GM19099 (cell line): Measurements from ENCODE around the gene LCLAT1.

Experiments
- POLR2A ChIP-seq: IDR thresholded peaks from 3 replicates; pipeline ENCODE4 v1.6.1; 2011; ENCODE audit warnings: low read depth; ENCODE audit not compliant: insufficient read length; ENCODE audit errors: extremely low read depth

The LCLAT1 gene

GRCh38 chr2:30486655-30487054 lies 39.6 kb downstream of the LCLAT1 start:
- TF ChIP-seq POLR2A, result no peak

DNA sequence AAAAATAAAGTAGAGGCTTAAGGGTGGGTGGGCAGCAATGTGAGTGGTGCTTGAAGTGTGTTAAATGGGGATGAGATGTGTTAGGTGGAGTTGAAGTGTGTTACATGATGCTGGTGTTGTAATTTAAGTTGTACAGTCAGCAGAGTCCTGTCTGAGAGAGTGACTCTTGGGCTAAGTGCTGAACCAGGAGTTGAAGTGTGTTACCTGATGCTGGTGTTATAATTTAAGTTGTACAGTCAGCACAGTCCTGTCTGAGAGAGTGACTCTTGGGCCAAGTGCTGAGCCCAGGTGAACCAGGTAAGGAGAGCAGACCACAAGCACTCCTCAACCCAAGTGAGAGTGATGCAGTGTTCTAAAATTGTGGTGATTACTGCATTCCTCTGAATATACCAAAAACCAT lies 40.6 kb downstream of the LCLAT1 start:
- TF ChIP-seq POLR2A, result no peak

GRCh38 chr2:30488012-30488659 lies 41.1 kb downstream of the LCLAT1 start:
- no peak for TF ChIP-seq POLR2A

- TF ChIP-seq POLR2A, result no peak
Observed at GRCh38 chr2:30491225-30491624, 44.2 kb downstream of the LCLAT1 start.

DNA sequence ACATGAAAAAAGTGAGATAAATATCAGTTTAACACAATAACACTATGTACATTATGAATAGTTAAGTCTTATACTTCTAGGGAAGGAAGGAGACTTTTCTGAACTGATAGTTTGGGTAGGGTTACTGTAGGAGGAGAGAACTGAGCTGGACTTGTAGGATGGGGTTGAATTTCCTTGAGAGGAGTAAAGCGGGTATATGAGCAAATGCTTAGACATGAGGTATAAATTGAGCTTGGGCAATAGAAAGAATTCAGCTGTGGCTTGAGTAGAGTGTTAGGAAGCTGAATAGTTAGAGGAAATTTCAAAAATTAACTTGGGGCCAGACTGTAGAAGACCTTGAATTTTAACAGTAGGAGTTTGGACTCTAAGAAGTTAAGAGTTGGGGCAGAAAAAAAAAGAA lies 45.1 kb downstream of the LCLAT1 start:
- no peak for TF ChIP-seq POLR2A

DNA sequence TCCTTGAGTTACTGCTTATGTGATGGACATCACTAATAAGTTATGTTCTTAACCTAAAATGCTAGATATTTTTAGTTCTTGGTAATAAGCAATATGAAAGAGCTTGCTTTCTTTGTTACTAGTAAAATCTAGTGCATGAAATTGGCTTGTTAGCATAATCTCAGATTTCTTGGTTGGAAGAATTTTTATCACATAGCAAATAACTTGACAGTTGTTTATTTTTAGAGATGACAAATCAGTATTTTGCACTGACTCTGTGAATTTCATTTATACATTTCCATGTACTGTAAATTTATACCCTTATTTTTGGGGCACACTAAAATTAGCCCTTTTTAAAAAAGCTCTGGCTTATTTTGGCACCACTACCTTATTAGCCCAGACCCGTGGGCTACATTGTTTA lies 45.6 kb downstream of the LCLAT1 start:
- no peak for TF ChIP-seq POLR2A

DNA sequence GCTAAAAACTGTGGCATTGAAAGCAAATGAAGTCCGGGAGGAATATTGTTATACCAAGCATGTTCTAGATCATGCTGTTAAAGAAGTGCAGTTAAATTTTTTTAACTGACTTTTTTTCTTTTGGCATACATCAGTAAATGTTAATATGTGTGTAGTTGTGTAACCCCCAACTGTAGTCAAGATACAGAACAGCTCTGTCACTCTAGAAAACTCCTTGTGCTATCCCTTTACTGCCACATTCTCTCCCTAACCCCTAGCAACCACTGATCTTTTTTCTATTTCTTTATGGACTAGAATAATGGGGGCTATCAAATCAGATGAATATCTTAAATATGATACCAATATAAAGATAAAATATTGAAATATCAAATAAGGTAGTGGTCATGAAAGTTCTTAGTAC lies 46.4 kb downstream of the LCLAT1 start:
- no peak for TF ChIP-seq POLR2A

- no peak for TF ChIP-seq POLR2A
Observed at GRCh38 chr2:30499681-30500080, 52.6 kb downstream of the LCLAT1 start.

GRCh38 chr2:30500699-30501098 lies 53.7 kb downstream of the LCLAT1 start:
- TF ChIP-seq POLR2A, result no peak

- TF ChIP-seq POLR2A, result no peak
Observed at GRCh38 chr2:30502310-30502709, 55.3 kb downstream of the LCLAT1 start.

DNA sequence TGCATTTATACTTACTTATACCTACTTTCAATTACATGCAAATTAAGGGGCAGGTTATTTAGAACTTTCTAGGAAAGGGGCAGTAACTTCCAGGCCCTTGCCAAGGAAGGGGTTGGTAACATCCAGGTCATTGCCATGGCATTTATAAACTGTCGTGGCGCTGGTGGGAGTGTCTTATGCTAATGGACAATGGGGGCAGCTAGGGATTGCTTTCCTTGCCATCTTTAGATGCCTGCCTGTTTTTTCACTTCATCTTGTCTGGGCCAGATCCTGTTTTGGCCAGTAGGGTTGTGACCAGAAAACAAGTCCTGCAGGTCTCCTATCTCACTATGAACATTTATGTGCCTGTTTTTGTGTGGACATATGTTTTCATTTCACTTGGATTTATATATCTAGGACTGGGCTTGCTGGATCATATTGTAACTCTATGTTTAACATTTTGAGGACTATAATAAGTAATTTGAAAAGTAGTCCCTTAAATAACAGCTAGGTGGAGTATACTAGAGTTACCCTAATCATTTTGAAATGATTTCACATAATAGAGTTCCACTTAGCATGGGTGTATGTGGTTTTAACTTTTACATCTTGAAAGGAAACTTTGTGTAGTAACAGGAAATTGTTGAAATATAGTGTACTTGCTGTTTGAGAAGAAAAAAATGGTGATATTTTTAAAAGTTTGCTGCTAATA lies 56.1 kb downstream of the LCLAT1 start:
- no peak for TF ChIP-seq POLR2A

- TF ChIP-seq POLR2A, result no peak
Observed at GRCh38 chr2:30503695-30504052, 56.6 kb downstream of the LCLAT1 start.

DNA sequence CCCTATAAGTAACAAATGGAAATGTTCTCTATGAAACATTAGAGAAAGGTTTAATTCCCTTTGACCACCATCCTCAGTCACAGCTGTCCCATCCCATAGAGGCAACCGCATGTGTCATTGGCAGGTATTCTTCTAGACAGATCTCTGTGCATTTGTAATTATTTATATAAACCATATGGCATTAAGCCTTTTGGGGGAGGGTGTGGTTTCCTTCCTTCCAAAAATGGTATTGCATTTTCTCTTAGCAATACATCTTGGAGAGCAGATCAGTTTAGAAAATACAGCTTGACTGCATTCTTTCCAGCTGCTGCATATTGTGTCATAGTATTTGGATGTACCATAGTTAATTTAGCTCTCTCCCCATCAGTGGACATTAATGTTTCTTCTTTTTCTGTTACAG lies 57.7 kb downstream of the LCLAT1 start:
- TF ChIP-seq POLR2A, result no peak

GRCh38 chr2:30505500-30506180 lies 58.6 kb downstream of the LCLAT1 start:
- no peak for TF ChIP-seq POLR2A

- no peak for TF ChIP-seq POLR2A
Observed at GRCh38 chr2:30509716-30510115, 62.7 kb downstream of the LCLAT1 start.

DNA sequence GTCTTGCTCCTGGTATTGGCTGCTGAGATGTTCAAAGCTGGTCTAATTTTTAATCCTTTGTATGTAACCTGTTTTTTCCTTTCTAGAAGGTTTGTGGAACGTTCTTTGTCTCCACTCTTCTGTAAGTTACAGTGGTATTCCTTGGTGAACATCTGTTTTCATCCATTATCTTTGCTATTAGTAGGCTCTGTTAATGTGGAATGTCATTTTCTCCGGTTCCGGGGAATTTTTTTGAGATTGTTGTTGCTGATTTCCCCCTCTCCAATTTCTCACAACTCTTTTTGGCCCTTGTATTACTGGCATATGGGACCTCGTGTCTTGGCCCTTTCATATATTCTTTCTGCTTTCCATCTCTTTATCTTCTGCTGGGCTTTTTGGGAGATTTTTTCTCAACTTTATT lies 63.4 kb downstream of the LCLAT1 start:
- no peak for TF ChIP-seq POLR2A
